ENCODE data around the gene ZNF655.

DNA sequence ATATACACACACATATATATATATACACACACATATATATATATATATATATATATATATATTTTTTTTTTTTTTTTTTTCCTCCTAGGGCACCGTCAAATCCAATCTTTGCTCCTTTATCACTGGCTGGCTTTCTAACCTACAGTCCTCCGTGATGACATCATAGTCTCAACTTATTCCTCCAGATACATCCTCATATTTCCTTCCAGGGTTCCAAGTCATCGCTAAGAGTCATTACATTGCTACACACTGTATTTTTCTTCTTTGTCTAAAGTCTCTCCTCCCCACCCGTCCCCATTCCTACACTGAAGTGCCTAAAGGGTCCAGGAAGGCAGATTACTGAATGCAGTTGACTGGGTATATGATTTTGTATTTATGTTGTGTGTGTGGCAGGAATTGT lies 5.4 kb upstream of the ZNF655 start:
- TF ChIP-seq, protein P1, sequence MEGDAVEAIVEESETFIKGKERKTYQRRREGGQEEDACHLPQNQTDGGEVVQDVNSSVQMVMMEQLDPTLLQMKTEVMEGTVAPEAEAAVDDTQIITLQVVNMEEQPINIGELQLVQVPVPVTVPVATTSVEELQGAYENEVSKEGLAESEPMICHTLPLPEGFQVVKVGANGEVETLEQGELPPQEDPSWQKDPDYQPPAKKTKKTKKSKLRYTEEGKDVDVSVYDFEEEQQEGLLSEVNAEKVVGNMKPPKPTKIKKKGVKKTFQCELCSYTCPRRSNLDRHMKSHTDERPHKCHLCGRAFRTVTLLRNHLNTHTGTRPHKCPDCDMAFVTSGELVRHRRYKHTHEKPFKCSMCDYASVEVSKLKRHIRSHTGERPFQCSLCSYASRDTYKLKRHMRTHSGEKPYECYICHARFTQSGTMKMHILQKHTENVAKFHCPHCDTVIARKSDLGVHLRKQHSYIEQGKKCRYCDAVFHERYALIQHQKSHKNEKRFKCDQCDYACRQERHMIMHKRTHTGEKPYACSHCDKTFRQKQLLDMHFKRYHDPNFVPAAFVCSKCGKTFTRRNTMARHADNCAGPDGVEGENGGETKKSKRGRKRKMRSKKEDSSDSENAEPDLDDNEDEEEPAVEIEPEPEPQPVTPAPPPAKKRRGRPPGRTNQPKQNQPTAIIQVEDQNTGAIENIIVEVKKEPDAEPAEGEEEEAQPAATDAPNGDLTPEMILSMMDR (conservative IDR thresholded peaks at IDR 0.05; ENCODE audit: low read depth, low read length), result no peak
- no peak for TF ChIP-seq FOS (IDR thresholded peaks at IDR 0.05; ENCODE audit: low read depth, low read length)
- no peak for TF ChIP-seq MAFK (IDR thresholded peaks at IDR 0.05; ENCODE audit: low read depth, low read length)
- no peak for TF ChIP-seq POLR2A (IDR thresholded peaks at IDR 0.05; ENCODE audit: low read depth, low read length)
- no peak for TF ChIP-seq BHLHE40 (IDR thresholded peaks at IDR 0.05; ENCODE audit: low read depth, low read length)
- TF ChIP-seq SMC3 (IDR thresholded peaks at IDR 0.05; ENCODE audit: low read depth, low read length), result no peak
- TF ChIP-seq CEBPB (IDR thresholded peaks at IDR 0.05; ENCODE audit: low read depth, low read length), result no peak
- TF ChIP-seq RCOR1 (IDR thresholded peaks at IDR 0.05; ENCODE audit: insufficient replicate concordance, low read length), result no peak
- TF ChIP-seq, protein P2, sequence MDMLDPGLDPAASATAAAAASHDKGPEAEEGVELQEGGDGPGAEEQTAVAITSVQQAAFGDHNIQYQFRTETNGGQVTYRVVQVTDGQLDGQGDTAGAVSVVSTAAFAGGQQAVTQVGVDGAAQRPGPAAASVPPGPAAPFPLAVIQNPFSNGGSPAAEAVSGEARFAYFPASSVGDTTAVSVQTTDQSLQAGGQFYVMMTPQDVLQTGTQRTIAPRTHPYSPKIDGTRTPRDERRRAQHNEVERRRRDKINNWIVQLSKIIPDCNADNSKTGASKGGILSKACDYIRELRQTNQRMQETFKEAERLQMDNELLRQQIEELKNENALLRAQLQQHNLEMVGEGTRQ (IDR thresholded peaks at IDR 0.05; ENCODE audit: low read depth, low read length), result no peak
- no peak for TF ChIP-seq NFE2L2 (IDR thresholded peaks at IDR 0.05; ENCODE audit: low read depth, low read length)
- no peak for TF ChIP-seq CHD1 (IDR thresholded peaks at IDR 0.05; ENCODE audit: low read depth, low read length)
- no peak for TF ChIP-seq RFX5 (IDR thresholded peaks at IDR 0.05; ENCODE audit: low read depth, low read length)
- no peak for TF ChIP-seq RAD21 (IDR thresholded peaks at IDR 0.05; ENCODE audit: low read length)

All from IMR-90 (cell line).